HUES48 (cell line): Measurements from ENCODE around the gene TBC1D1.

ENCODE experiments used
- H3K27ac ChIP-seq: one replicate; pipeline ENCODE4 v1.7.0; 2013; ENCODE audit warnings: low read depth, low read length, inconsistent platforms
- H3K27me3 ChIP-seq: 2 replicates; pipeline ENCODE4 v1.6.1; 2013; ENCODE audit warnings: mild to moderate bottlenecking, low read length; ENCODE audit not compliant: control insufficient read depth, insufficient read depth
- H3K36me3 ChIP-seq: 2 replicates; pipeline ENCODE4 v1.6.1; 2013; ENCODE audit warnings: low read length; ENCODE audit not compliant: control insufficient read depth, insufficient read depth
- H3K4me1 ChIP-seq: 2 replicates; pipeline ENCODE4 v1.6.1; 2013; ENCODE audit warnings: mild to moderate bottlenecking, low read length; ENCODE audit not compliant: control insufficient read depth, insufficient read depth
- H3K4me3 ChIP-seq: 2 replicates; pipeline ENCODE4 v1.5.1; 2013; ENCODE audit warnings: mild to moderate bottlenecking, low read depth, low read length
- H3K9ac ChIP-seq: 2 replicates; pipeline ENCODE4 v1.6.1; 2013; ENCODE audit warnings: mild to moderate bottlenecking, low read depth, low read length, moderate library complexity
- H3K9me3 ChIP-seq: 2 replicates; pipeline ENCODE4 v1.6.1; 2013; ENCODE audit warnings: low read length; ENCODE audit not compliant: control insufficient read depth, insufficient read depth

TBC1D1 gene

GRCh38 chr4:38181286-38181685 lies 290.4 kb downstream of the TBC1D1 start:
- H3K9me3 ChIP-seq, result peaks cover 10% of the 10 kb centered on the region
- H3K27me3 ChIP-seq, result no peaks in the 10 kb centered on the region
- H3K9ac ChIP-seq, result no peak overlapping the region
- H3K4me3 ChIP-seq, result no peak overlapping the region
- no peaks in the 10 kb centered on the region for H3K36me3 ChIP-seq
- H3K4me1 ChIP-seq, result no peaks in the 10 kb centered on the region
- no peak overlapping the region for H3K27ac ChIP-seq

DNA sequence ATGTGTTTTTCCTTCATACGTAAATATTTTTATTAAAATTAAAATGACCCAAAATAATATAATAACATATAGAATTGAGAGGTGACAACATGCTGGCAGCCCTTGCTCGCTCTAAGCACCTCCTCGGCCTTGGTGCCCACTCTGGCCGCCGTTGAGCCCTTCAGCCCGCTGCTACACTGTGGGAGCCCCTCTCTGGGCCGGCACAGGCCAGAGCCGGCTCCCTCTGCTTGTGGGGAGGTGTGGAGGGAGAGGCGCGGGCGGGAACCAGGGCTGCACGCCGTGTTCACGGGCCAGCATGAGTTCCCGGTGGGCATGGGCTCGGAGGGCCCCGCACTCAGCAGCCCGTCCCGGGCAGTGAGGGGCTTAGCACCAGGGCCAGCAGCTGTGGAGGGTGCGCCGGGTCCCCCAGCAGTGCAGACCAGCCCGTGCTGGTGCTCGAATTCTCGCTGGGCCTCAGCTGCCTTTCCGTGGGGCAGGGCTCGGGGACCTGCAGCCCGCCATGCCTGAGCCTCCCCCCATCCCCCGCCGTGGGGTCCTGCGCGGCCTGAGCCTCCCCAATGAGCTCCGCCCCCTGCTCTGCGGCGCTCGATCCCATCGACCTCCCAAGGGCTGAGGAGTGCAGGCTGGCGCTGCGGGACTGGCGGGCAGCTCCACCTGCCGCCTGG lies 291.6 kb downstream of the TBC1D1 start:
- Histone ChIP-seq H3K4me1 (no peaks in the 10 kb centered on the region), H3K36me3 (no peaks in the 10 kb centered on the region), H3K4me3 (no peak overlapping the region), H3K9me3 (peaks cover 10% of the 10 kb centered on the region), H3K27ac (no peak overlapping the region), H3K9ac (no peak overlapping the region), H3K27me3 (no peaks in the 10 kb centered on the region)

GRCh38 chr4:38184404-38184803 lies 293.5 kb downstream of the TBC1D1 start:
- H3K36me3 ChIP-seq, result no peaks in the 10 kb centered on the region

DNA sequence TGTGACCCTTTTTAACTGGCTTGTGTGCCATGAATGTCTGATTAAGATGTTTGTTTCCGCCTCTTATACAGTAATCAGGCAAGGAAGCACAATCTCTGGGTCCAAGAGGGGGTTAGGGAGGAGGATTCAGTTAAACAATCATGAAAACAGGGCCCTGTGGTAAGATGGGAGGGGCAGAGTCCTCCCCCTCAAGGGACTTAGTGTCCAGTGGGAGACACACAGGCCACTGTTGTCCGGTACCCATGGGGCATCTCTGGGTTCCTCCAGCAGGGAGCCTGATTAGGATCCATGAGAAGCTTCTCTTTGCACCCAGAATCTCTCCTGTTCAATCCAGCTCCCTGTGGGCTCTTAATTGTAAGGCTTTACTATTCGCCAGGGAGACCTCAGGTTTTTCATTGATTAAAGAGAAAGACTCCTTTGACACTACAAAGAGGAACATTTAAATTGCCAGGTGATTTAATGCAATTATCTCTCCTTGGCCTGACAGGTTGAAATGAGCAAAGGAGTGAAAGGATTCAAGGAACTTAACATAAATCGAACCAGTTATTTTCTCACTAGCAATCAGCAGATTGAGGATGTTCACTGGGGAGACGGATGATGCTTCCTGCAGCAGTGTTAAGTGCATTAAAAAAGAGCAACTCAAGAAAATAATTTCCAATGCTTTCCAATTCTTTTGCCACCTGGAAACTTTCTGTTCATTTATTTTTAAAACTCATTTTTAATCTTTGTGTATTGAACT lies 294.7 kb downstream of the TBC1D1 start:
- Histone ChIP-seq H3K36me3 (no peaks in the 10 kb centered on the region), H3K4me3 (no peak overlapping the region), H3K4me1 (no peaks in the 10 kb centered on the region), H3K9me3 (peaks cover 10% of the 10 kb centered on the region), H3K27me3 (no peaks in the 10 kb centered on the region), H3K9ac (no peak overlapping the region), H3K27ac (no peak overlapping the region)

More at GRCh38 chr4:38184404-38184803, 293.5 kb downstream of the TBC1D1 start:
- Histone ChIP-seq H3K4me1 (no peaks in the 10 kb centered on the region), H3K27ac (no peak overlapping the region), H3K4me3 (no peak overlapping the region), H3K27me3 (no peaks in the 10 kb centered on the region), H3K9me3 (peaks cover 10% of the 10 kb centered on the region), H3K9ac (no peak overlapping the region)

DNA sequence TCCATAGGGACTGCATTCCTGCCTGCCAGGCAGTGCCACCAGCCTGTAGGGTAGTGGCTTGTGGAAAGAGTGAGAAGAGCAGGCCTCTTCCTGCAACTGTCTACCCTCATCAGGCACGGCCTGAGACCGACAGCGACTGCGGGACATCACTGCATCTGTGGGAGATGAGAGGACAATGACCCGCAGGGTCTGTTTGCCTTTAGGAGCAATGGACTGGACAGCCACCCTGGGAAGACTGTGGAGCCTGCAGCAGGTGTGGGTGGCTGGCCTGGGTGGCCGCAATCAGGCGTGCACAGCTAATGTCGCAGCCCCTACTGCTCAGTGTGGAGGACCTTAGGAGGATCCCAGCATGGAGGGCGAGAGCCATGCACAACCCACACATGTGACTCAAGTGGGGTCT lies 297.3 kb downstream of the TBC1D1 start:
- Histone ChIP-seq H3K27me3 (no peaks in the 10 kb centered on the region), H3K27ac (no peak overlapping the region), H3K9me3 (no peaks in the 10 kb centered on the region), H3K9ac (no peak overlapping the region), H3K36me3 (no peaks in the 10 kb centered on the region), H3K4me3 (no peak overlapping the region), H3K4me1 (no peaks in the 10 kb centered on the region)

- Histone ChIP-seq H3K27ac (no peak overlapping the region), H3K9ac (no peak overlapping the region), H3K4me3 (no peak overlapping the region), H3K27me3 (no peaks in the 10 kb centered on the region), H3K9me3 (no peaks in the 10 kb centered on the region), H3K4me1 (no peaks in the 10 kb centered on the region), H3K36me3 (no peaks in the 10 kb centered on the region)
Observed at GRCh38 chr4:38188631-38189101, 297.8 kb downstream of the TBC1D1 start.
